ENCODE measurements around the gene UXS1.

DNA sequence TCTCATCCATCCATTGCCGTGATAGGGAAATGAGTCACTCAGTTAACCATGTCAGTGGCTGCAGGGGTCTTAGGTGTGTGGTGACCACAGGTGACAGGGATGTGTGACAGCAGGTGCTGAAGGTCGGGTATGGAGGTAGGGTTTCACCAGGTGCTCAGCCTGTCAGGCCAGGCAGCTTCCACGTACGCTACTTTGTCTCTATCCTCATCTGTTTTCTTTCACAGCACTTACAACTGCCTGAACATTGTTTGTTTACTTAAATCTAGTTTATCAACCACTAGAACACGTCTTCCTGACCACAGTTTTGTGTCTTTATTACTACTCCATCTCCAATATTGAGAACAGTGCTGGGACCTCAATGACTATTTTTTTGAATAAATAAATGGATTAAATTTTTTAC lies 11.4 kb upstream of the UXS1 start:
- TF ChIP-seq CTCF (IDR thresholded peaks at IDR 0.05) = no peak
- no peak for TF ChIP-seq POLR2A (IDR thresholded peaks at IDR 0.05)
